HG02970 (cell line): ENCODE data around the gene DEFB129.
"Not testable (repeated sequence)": the region's sequence is repeated elsewhere in the genome, so short reads cannot be mapped to it uniquely, and the experiment has no call there.

Source experiments
- ATAC-seq: cut with Tn5 transposase; IDR thresholded peaks from one replicate; pipeline ENCODE4 v1.9.1; 2021; ENCODE audit warnings: mild to moderate bottlenecking, moderate library complexity, moderate number of reproducible peaks; ENCODE audit not compliant: unreplicated experiment, low FRiP score

DEFB129 gene

DNA sequence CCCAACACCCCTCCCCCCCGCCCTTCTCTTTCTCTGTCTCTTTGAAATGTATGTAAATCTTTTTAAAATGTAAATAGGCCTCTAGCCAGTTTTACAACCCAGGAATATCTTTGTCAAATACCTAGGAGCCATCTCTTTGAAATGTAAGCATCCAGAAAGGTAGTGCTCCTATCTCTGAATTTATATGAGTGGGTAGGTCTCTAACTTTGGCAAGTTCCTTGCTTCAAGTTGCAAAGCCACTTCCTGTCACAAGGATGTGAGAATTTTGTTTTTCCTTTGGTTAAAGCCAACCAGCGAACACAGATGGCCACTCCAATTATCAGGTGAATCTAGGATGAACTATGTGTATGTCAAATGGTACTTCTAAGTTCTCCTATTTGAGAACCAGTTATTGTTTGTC, 24.3 kb downstream of the DEFB129 start:
- no peak for ATAC-seq

- no peak for ATAC-seq
Measured at GRCh38 chr20:252801-253200, 25.7 kb downstream of the DEFB129 start.

GRCh38 chr20:253447-253846, 26.4 kb downstream of the DEFB129 start:
- not testable (repeated sequence) for ATAC-seq

DNA sequence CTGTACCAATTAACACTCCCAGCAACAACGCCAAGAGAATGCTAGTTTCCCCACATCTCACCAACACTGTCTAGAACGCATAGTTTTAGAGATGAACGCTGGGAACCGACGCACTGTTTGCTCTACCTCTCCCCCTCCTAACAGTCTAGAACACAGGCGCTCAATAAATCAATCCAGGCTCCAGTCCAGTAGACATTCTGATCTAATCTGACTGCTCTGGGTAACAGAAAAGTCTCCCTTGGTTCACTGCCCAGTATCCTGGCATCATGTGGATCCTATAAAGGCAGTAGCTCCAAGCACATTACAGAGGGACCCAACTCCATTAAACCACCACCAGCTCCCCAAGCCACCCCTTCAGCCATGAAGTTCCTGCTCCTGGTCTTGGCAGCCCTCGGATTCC, 30.4 kb downstream of the DEFB129 start, which contains the start of gene DEFB132:
DEFB132 (plus strand) TSS at position 306 of the 400 bp plus-strand sequence; CDS start at position 361, 55 bp downstream.
- no peak for ATAC-seq

GRCh38 chr20:258269-258858, 31.3 kb downstream of the DEFB129 start:
- no peak for ATAC-seq

GRCh38 chr20:258963-259362, 31.9 kb downstream of the DEFB129 start:
- ATAC-seq, result no peak

- ATAC-seq, result no peak
Measured at GRCh38 chr20:259981-260380, 32.9 kb downstream of the DEFB129 start.

GRCh38 chr20:263701-264100, 36.6 kb downstream of the DEFB129 start:
- ATAC-seq, result no peak

DNA sequence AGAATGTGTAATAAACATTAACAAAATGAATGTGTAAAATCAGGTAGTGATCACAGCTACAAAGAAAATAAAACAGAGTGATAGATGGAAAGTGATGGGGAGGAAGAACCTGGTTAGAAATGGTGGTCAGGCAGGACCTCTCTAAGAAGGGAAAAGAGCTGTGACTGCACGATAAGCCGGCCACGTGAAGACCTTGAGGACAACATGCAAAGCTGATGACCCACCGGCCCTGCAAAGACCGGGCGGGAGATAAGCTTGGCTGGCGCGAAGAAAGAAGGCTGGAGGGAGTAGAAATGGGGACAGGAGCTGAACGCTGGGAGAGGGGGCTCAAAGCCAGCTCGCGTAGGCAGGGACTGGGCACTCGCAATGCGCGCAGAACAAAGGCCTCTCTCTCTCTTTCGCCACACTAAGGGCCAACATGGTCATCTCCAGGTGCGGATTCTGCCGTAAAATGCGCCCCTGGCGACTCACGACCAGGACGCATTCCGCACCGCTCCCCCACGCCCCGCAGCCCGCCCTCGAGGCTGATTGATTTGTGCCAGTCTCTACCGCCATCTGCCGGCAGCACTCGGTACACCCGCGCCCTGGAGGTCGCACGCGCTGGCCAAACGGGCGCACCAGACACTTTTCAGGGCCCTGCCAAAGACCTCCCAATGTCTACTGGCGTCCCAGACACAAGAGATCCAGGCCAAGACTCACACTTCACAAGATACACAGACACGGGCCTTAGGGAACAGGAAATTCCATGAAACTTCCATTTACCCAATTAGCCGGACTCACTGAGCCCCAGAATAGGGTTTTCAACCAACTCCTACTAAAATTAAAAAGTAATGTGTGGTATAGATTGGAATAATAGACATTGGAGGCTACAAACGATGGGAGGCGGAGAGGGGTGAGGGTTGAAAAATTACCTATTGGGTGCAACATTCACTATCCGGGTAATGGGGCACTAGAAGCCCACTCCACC, 39.8 kb downstream of the DEFB129 start:
- peak; percentile 92 for ATAC-seq

GRCh38 chr20:270517-270916, 43.5 kb downstream of the DEFB129 start:
- ATAC-seq, result no peak

- ATAC-seq, result no peak
Measured at GRCh38 chr20:271069-271468, 44.0 kb downstream of the DEFB129 start.

- ATAC-seq, result no peak
Measured at GRCh38 chr20:271528-271927, 44.5 kb downstream of the DEFB129 start.

DNA sequence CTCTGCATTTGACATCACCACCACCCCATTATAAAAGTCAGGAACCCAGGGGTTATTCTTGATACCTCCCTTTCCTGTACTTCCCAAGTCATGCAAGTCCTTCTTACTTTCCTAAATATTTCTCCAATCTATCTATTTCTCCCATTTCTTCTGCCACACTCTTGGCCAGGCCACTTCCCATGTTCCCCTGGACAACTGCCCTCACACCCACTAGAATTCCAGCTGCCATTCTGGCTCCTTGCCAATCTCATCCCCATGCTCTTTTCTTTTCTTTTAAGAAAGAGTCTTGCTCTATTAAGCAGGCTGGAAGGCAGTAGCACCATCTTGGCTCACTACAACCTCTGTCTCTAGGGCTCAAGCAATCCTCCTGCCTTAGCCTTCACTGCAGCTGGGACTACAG, 45.7 kb downstream of the DEFB129 start:
- ATAC-seq, result no peak

DNA sequence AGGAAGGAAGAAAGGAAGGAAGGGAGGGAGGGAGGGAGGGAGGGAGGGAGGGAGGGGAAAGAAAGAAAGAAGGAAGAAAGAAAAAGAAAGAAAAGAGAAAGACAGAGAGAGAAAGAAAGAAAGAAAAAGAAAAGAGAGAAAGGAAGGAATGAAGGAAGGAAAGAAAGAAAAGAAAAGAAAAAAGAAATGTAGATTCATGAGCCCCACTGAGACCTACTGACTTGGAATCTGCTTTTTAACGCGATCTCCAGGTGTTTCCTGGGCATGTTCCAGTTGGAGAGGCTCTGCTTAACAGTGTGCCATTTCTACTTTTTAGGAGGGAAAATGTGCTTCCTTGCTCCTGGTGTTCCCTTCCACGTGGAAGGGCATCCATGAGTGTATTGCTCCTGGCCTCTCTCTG, 46.8 kb downstream of the DEFB129 start:
- ATAC-seq, result no peak

- no peak for ATAC-seq
Measured at GRCh38 chr20:275791-276190, 48.7 kb downstream of the DEFB129 start.

DNA sequence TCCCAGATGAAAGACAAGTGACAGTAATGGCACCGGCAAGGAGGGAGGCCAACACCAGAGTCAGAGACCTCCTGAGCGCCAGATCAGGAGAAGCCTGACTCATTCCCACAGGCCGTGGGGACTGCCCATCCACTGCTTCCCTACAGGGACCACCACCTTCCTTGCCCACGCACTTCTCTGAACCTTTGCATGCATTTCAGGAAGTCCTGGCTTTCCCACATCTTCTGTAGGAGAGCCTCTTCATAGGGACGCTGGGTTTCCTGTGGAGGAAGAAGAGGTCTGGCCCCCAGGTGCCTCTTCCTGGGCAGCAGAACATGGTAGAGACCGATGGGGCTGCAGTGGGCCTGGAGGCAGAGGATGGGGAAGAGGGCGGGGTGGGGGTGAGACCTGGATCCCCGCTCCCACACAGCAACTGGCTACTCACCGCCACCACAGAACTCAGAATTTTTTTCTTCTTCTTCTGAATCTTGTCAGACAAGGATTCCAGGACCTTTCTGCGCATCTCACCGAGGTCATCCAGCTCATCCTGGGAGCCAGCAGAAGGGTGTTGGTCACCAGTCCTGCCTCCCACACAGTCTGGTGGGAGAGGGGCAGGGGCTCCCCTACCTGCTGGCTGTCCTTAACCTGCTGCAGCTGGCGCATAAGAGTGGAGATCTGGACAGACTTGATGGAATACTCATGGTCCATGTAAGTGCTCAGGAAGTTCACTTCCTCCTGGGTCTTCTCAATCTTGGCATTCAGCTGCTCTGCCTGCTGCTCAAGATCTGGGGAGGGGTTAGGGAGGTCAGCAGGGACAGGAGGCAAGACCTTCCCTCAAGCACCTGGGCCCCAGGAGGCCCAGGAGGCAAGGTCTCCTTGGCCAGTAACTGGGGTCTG, 49.8 kb downstream of the DEFB129 start:
- no peak for ATAC-seq

- no peak for ATAC-seq
Measured at GRCh38 chr20:277496-277781, 50.4 kb downstream of the DEFB129 start.

DNA sequence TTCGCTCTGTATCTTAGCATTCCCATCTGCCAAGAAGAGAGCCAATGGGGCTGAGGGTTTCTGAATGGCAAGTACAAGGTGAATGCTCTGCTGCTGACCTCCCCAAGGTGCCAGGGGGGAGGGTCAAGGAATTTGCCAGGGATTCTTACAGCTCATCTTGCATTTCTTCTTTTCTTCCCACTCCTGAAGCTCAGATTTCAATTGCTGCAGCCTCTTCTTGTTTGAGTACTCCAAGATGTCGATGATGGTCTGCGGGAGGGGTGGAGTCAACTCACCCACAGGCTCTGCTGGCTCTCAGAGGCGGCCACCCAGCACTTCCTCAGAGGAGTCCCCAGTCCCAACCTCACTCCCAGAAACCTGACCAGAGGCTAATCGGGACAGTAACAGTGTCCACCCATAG, 51.1 kb downstream of the DEFB129 start:
- ATAC-seq, result no peak

DNA sequence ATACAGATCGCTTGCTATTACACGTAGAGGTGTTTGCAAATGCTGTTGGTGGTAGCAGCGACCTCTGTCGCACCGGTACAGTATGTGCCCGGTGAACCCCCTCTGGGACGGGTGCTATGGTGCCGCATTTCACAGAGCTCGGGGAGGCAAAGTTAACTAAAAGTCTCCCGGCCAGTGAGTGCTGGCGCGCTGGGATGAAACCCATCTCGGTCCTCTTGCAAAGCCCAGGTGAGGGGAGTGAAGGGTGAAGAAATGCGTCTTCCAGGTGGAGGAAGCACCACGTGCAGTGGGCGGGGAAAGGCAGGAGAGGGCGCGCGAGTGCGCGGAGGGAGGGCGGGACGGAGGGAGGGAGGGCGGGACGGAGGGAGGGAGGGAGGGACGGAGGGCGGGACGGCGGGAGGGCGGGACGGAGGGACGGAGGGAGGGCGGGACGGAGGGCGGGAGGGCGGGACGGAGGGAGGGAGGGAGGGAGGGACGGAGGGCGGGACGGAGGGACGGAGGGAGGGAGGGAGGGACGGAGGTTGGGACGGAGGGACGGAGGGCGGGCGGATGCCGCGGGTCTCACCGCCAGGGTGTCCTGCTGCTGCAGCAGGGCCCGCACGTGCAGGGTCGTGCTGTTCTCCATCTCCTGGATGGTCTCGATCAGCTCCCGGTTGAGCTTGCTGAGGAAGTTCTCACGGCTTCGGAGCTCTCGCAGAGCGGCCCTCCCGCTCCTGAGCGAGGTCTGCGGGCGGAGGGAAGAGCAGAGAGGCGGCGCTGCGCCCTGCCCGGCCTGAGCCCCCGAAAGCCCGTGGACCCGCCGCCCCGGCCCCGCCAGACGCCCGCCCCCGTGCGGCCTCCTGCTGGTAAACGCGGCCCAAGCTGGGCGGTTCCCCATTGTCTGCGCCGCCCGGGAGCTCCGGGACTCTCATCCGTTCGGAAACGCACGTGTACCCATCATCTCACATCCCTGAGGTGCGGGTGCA, 51.8 kb downstream of the DEFB129 start:
- ATAC-seq, result no peak
